ENCODE results near the gene GALNT17. TPM values are rescaled to one million over a fixed set of nuclear protein-coding genes. Genes with fewer than 3 reads are reported as not detected.
"Not testable (repeated sequence)": the region's sequence is repeated elsewhere in the genome, so short reads cannot be mapped to it uniquely, and the experiment has no call there.

GALNT17 gene
- total RNA-seq, 4 donors from 2014 or later: 51.1 to 95.6 (median 69.8) TPM

GRCh38 chr7:71625545-71625944 is 493.6 kb downstream of the GALNT17 start:
- Histone ChIP-seq H3K4me3 (no peak overlapping the region), H3K27me3 (no peaks in the 10 kb centered on the region), H3K9me3 (no peaks in the 10 kb centered on the region), H3K36me3 (no peaks in the 10 kb centered on the region), H3K27ac (replicated peaks in 1 of 4) (no peak overlapping the region), H3K4me1 (peaks cover 6 to 25% (median 23%) of the 10 kb centered on the region in 4 donors)
- DNase-seq (ENCODE audit: extremely low spot score): no peak
- intact Hi-C loops (cut with DNase I): no loop called here
- WGBS: 86% methylated on average over 4 of the region's 4 CpGs
- TF ChIP-seq EP300 (IDR thresholded peaks at IDR 0.05) (no peak), CTCF (IDR thresholded peaks at IDR 0.05) (no peak), POLR2A (IDR thresholded peaks at IDR 0.05; ENCODE audit: low read depth) (no peak), POLR2AphosphoS5 (IDR thresholded peaks at IDR 0.05) (no peak)

- WGBS: 90% methylated on average over 1 of the region's 1 CpG
- no peak for TF ChIP-seq CTCF (IDR thresholded peaks at IDR 0.05)
- TF ChIP-seq EP300 (IDR thresholded peaks at IDR 0.05): no peak
- TF ChIP-seq POLR2AphosphoS5 (IDR thresholded peaks at IDR 0.05): no peak
- TF ChIP-seq POLR2A (IDR thresholded peaks at IDR 0.05; ENCODE audit: low read depth): no peak
- no peak overlapping the region for H3K27ac ChIP-seq (replicated peaks in 1 of 4)
- no peaks in the 10 kb centered on the region for H3K27me3 ChIP-seq
- peaks cover 6 to 25% (median 23%) of the 10 kb centered on the region in 4 donors for H3K4me1 ChIP-seq
- H3K9me3 ChIP-seq: no peaks in the 10 kb centered on the region
- H3K36me3 ChIP-seq: no peaks in the 10 kb centered on the region
- no peak for DNase-seq (ENCODE audit: extremely low spot score)
- no peak overlapping the region for H3K4me3 ChIP-seq
- intact Hi-C loops (cut with DNase I): no loop called here
Observed at GRCh38 chr7:71626206-71626605, 494.3 kb downstream of the GALNT17 start.

GRCh38 chr7:71627651-71628050 is 495.7 kb downstream of the GALNT17 start:
- intact Hi-C loops (cut with DNase I): no loop called here
- peaks cover 6 to 31% (median 28%) of the 10 kb centered on the region in 4 donors for H3K4me1 ChIP-seq
- H3K4me3 ChIP-seq: peak overlapping the region in 1 of 4 donors; percentile 9
- 39% methylated on average over 7 of the region's 7 CpGs for WGBS
- H3K27ac ChIP-seq (replicated peaks in 1 of 4): no peak overlapping the region
- H3K9me3 ChIP-seq: no peaks in the 10 kb centered on the region
- H3K36me3 ChIP-seq: no peaks in the 10 kb centered on the region
- TF ChIP-seq EP300 (IDR thresholded peaks at IDR 0.05) (no peak), CTCF (IDR thresholded peaks at IDR 0.05) (no peak), POLR2A (IDR thresholded peaks at IDR 0.05; ENCODE audit: low read depth) (no peak), POLR2AphosphoS5 (IDR thresholded peaks at IDR 0.05) (no peak)
- DNase-seq (ENCODE audit: extremely low spot score): no peak
- H3K27me3 ChIP-seq: no peaks in the 10 kb centered on the region

- Histone ChIP-seq H3K4me1 (peaks cover 14 to 43% (median 42%) of the 10 kb centered on the region in 4 donors), H3K4me3 (no peak overlapping the region), H3K36me3 (no peaks in the 10 kb centered on the region), H3K27ac (replicated peaks in 1 of 4) (no peak overlapping the region), H3K9me3 (no peaks in the 10 kb centered on the region), H3K27me3 (no peaks in the 10 kb centered on the region)
- no peak for DNase-seq (ENCODE audit: extremely low spot score)
- intact Hi-C loops (cut with DNase I): no loop called here
- WGBS: 81% methylated on average over 4 of the region's 4 CpGs
- TF ChIP-seq CTCF (IDR thresholded peaks at IDR 0.05) (no peak), POLR2A (IDR thresholded peaks at IDR 0.05; ENCODE audit: low read depth) (no peak), POLR2AphosphoS5 (IDR thresholded peaks at IDR 0.05) (no peak), EP300 (IDR thresholded peaks at IDR 0.05) (no peak)
Observed at GRCh38 chr7:71630516-71630915, 498.6 kb downstream of the GALNT17 start.

- intact Hi-C loops (cut with DNase I): no loop called here
- H3K4me3 ChIP-seq: peak overlapping the region; percentile 3 to 26 (median 14)
- peak overlapping the region; percentile 40 to 69 (median 57) for H3K27ac ChIP-seq (replicated peaks in 1 of 4)
- TF ChIP-seq POLR2A (IDR thresholded peaks at IDR 0.05; ENCODE audit: low read depth) (no peak), POLR2AphosphoS5 (IDR thresholded peaks at IDR 0.05) (no peak), CTCF (IDR thresholded peaks at IDR 0.05) (no peak), EP300 (IDR thresholded peaks at IDR 0.05) (no peak)
- H3K36me3 ChIP-seq: no peaks in the 10 kb centered on the region
- 2% methylated on average over 4 of the region's 6 CpGs for WGBS
- no peak for DNase-seq (ENCODE audit: extremely low spot score)
- H3K27me3 ChIP-seq: no peaks in the 10 kb centered on the region
- H3K4me1 ChIP-seq: peaks cover 11 to 20% (median 18%) of the 10 kb centered on the region in 4 donors
- H3K9me3 ChIP-seq: no peaks in the 10 kb centered on the region
Observed at GRCh38 chr7:71633551-71634008, 501.6 kb downstream of the GALNT17 start.

- H3K9me3 ChIP-seq; H3K27ac ChIP-seq (replicated peaks in 1 of 4); intact Hi-C loops (cut with DNase I); H3K27me3 ChIP-seq; H3K36me3 ChIP-seq; DNase-seq (ENCODE audit: extremely low spot score); H3K4me3 ChIP-seq: not testable (repeated sequence)
- WGBS: 69% methylated on average over 3 of the region's 3 CpGs
- H3K4me1 ChIP-seq: peaks cover 8 to 20% (median 18%) of the 10 kb centered on the region in 4 donors
Observed at GRCh38 chr7:71635849-71636248, 503.9 kb downstream of the GALNT17 start.

Data from esophagus muscularis mucosa (tissue), 4 donors.